Measurements from ENCODE around the gene GABRB2.
"Not testable (repeated sequence)": the region's sequence is repeated elsewhere in the genome, so short reads cannot be mapped to it uniquely, and the experiment has no call there.

The GABRB2 gene

GRCh38 chr5:161299053-161299452, 247.5 kb downstream of the GABRB2 start:
- DNase-seq (ENCODE audit: low spot score), result no peak

GRCh38 chr5:161297388-161297787, 249.1 kb downstream of the GABRB2 start:
- DNase-seq (ENCODE audit: low spot score), result not testable (repeated sequence)

- no peak for DNase-seq (ENCODE audit: low spot score)
Measured at GRCh38 chr5:161295721-161296250, 250.7 kb downstream of the GABRB2 start.

GRCh38 chr5:161288071-161288470, 258.5 kb downstream of the GABRB2 start:
- no peak for DNase-seq (ENCODE audit: low spot score)

GRCh38 chr5:161287436-161287835, 259.1 kb downstream of the GABRB2 start:
- DNase-seq (ENCODE audit: low spot score), result no peak

GRCh38 chr5:161286066-161286655, 260.4 kb downstream of the GABRB2 start:
- no peak for DNase-seq (ENCODE audit: low spot score)

GRCh38 chr5:161284445-161284844, 262.1 kb downstream of the GABRB2 start:
- no peak for DNase-seq (ENCODE audit: low spot score)

- DNase-seq (ENCODE audit: low spot score), result no peak
Measured at GRCh38 chr5:161283296-161283695, 263.2 kb downstream of the GABRB2 start.

GRCh38 chr5:161278739-161279660, 267.5 kb downstream of the GABRB2 start:
- no peak for DNase-seq (ENCODE audit: low spot score)

GRCh38 chr5:161277011-161277410, 269.5 kb downstream of the GABRB2 start:
- DNase-seq (ENCODE audit: low spot score), result no peak

- DNase-seq (ENCODE audit: low spot score), result no peak
Measured at GRCh38 chr5:161274951-161275350, 271.6 kb downstream of the GABRB2 start.

- no peak for DNase-seq (ENCODE audit: low spot score)
Measured at GRCh38 chr5:161273410-161273809, 273.1 kb downstream of the GABRB2 start.

GRCh38 chr5:161271816-161272215, 274.7 kb downstream of the GABRB2 start:
- no peak for DNase-seq (ENCODE audit: low spot score)

- no peak for DNase-seq (ENCODE audit: low spot score)
Measured at GRCh38 chr5:161269125-161269524, 277.4 kb downstream of the GABRB2 start.

- DNase-seq (ENCODE audit: low spot score), result no peak
Measured at GRCh38 chr5:161266954-161267353, 279.6 kb downstream of the GABRB2 start.

- DNase-seq (ENCODE audit: low spot score), result no peak
Measured at GRCh38 chr5:161265006-161265405, 281.5 kb downstream of the GABRB2 start.

GRCh38 chr5:161263191-161263590, 283.3 kb downstream of the GABRB2 start:
- no peak for DNase-seq (ENCODE audit: low spot score)

GRCh38 chr5:161261668-161262323, 284.7 kb downstream of the GABRB2 start:
- DNase-seq (ENCODE audit: low spot score), result no peak

GRCh38 chr5:161258438-161258837, 288.1 kb downstream of the GABRB2 start:
- DNase-seq (ENCODE audit: low spot score), result no peak

GRCh38 chr5:161256957-161257356, 289.6 kb downstream of the GABRB2 start:
- DNase-seq (ENCODE audit: low spot score), result no peak

GRCh38 chr5:161252955-161253354, 293.6 kb downstream of the GABRB2 start:
- not testable (repeated sequence) for DNase-seq (ENCODE audit: low spot score)

GRCh38 chr5:161246749-161247148, 299.8 kb downstream of the GABRB2 start:
- DNase-seq (ENCODE audit: low spot score), result no peak
